Measurements from ENCODE around the gene SMAD3. TPM values are rescaled to one million over a fixed set of nuclear protein-coding genes. Genes with fewer than 3 reads are reported as not detected.
A peak's percentile ranks its signal among the peaks of the same experiment; 100 is the strongest.
"Not testable (repeated sequence)": the region's sequence is repeated elsewhere in the genome, so short reads cannot be mapped to it uniquely, and the experiment has no call there.

SMAD3 gene
- total RNA-seq, 2 donors from 2014 or later: 24.0 to 37.5 TPM

DNA sequence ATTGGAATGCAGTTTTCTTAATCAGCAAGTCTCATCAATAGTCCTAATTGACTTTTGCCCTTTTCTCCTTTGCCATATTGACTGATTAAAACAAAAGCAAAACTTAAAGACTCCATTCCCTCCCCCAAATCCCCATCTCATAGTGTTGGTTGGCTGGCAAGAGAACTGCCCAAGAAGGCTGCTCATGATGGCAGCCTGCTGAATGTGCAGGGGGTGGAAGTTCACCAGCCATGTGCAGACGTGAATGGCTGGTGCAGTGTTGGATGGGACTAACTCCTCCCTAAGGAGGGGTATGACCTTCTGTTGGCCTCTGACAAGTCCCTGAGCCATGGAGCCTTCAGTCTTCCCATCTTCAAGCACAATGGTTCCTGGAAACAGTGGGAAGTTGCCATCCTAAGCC is 7.0 kb downstream of the SMAD3 start:
- intact Hi-C loops (cut with DNase I): no loop called here
- ATAC-seq: no peak

DNA sequence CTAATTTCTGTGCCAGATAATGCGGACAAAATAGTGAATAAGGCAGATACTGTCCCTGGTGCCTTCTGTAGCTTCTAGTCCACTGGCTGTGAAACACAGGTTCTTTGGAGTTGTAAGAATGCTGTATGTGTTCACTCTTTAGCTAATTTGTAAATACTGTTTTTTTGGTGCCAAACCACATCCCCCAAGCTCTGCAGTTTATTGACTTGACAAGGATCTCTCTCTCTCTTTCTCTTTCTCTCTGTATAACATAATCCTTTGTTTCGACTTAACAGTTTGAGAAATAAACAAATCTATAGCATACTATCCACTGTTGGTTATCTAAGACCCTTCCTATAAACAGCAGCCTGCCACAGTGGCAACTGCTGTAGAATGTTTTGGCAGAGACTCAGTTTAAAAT is 7.6 kb downstream of the SMAD3 start:
- intact Hi-C loops (cut with DNase I): no loop called here
- ATAC-seq: no peak
- DNase-seq: no peak

More for the DNA sequence above, 7.0 kb downstream of the SMAD3 start:
- no peak for DNase-seq

DNA sequence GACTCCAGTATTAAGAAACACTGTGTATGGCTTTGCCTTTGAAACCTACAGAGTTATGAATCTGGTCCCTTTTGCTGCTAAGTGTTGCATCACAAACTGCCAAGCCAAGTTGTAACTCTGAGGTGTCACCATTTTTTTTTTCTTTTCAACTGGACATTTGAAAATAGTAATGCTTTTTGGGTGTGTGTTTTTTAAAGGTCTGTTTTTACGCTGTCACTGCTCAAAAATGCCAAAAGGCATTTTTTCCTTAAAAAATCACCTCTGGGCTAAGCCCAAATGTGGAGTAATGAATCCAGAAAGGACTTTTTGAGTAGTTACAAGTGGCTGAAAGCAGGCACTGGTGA is 9.5 kb downstream of the SMAD3 start:
- no peak for DNase-seq
- ATAC-seq: no peak
- intact Hi-C loops (cut with DNase I): no loop called here

GRCh38 chr15:67075555-67076135 is 10.2 kb downstream of the SMAD3 start:
- ATAC-seq; DNase-seq; intact Hi-C loops (cut with DNase I): not testable (repeated sequence)

- peak; percentile 61 for DNase-seq
- ATAC-seq: no peak
- intact Hi-C loops (cut with DNase I): no loop called here
Observed at GRCh38 chr15:67076147-67076843, 10.9 kb downstream of the SMAD3 start.

GRCh38 chr15:67077641-67078215 is 12.3 kb downstream of the SMAD3 start:
- intact Hi-C loops (cut with DNase I): no loop called here

DNA sequence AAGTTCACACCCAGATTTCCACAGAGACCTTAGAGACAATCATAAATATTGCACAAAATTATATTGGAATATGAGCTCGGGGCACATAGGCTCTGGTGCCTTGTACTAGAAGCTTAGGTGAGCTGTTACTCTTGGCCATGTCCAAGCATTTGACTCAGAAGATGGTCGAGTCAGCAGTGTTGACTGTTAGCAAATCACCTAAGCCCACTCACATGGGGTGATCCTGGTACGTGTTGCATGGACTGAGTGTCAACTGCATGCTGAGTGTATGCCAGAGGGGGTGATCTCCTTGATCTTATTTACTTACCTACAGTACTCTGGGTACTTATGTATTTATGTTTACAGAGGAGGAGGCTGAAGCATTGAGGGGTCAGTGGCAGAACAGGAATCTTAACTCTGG is 14.0 kb downstream of the SMAD3 start:
- intact Hi-C loops (cut with DNase I): no loop called here
- no peak for ATAC-seq
- no peak for DNase-seq

More at GRCh38 chr15:67077641-67078215, 12.3 kb downstream of the SMAD3 start:
- ATAC-seq (no peak), DNase-seq (no peak)

DNA sequence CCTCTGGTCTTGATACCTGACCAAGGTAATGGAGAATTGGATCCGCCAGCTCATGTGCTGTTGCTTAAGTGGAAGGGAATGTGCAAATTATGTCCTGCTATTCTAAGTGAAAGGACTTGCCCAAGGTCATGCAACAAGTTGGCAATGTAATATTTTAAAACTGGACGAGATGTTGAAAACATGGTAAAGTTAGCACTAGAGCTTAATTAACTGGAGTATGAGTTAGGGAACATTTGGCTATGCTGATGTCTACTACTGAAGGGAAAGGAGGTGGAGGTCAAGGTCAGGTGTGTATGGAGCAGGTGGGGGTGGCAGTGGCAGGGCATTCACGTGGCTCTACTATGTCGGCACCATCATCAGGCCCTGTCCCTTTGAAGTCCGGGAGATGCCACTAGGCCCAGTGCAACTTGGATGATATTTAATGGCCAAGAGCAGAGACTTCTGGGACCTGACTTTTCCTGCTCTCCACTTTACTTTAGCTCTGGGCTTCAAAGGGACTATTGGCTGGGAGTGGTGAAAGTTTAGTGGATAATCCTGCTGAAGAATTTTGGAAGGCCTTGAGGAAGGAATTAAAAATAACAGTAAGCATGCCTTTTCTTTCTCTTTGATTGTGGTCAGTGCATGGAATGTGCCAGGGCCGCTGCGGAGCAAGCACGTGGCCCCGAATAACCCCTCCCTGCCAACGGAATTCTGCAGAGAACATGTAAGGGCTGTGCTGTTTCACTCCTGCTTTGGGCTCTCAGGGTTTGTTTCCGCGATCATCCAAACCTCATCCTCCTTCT is 14.9 kb downstream of the SMAD3 start:
- intact Hi-C loops (cut with DNase I): no loop called here
- peak; percentile 56 for DNase-seq
- ATAC-seq: peak; percentile 82 to 89

GRCh38 chr15:67080900-67081431 is 15.6 kb downstream of the SMAD3 start:
- DNase-seq (peak; percentile 48), ATAC-seq (peak; percentile 51 to 57)
- intact Hi-C loops (cut with DNase I): no loop called here

DNA sequence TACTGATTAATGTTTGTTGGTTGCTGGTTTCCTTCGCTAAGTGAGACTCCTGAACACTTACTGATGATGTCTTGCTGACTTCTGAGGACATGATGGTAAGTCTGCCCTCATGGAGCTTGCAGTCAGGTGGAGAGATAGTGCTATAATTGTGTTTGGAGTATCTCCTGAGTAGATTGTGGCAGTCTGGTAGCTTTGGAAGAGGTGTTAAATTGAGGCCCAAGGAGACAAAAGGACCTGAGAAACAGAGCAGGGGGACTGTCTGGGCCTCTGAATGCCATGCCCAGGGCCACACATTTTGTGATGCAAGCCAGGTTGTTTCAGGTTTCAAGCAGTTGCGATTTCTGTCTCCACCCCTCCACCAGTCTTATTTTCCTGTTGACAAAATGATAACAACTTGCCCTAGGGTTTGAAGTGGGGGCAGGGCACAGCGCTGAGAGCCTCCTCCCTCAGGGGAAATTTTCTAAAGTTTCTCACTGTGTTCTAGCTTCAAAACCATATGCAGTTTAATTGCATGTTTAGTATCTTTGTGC is 16.7 kb downstream of the SMAD3 start:
- ATAC-seq: no peak
- intact Hi-C loops (cut with DNase I): no loop called here

GRCh38 chr15:67083135-67083762 is 17.8 kb downstream of the SMAD3 start:
- no peak for ATAC-seq
- intact Hi-C loops (cut with DNase I): no loop called here
- DNase-seq: no peak

More for the DNA sequence above, 16.7 kb downstream of the SMAD3 start:
- no peak for DNase-seq

DNA sequence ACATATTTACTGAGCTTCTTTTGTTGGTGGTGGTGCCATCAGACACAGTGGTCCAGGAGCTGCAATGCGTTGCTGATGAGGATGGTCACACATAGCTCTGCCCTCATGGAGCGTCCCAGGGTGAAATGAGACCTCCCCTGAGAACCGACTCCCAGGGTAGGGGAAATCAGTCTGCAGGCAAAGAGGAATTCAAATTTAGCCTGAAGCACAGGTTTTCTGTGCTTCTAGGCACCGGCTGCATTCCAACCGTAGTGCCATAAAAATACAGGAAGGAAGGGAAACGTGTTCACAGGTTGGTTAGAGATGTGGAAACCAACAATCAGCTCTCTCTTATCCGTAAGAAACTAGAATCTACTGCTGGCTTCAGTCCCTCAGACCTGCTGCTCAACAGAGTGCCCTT is 19.2 kb downstream of the SMAD3 start:
- intact Hi-C loops (cut with DNase I): no loop called here
- DNase-seq (no peak), ATAC-seq (no peak)

DNA sequence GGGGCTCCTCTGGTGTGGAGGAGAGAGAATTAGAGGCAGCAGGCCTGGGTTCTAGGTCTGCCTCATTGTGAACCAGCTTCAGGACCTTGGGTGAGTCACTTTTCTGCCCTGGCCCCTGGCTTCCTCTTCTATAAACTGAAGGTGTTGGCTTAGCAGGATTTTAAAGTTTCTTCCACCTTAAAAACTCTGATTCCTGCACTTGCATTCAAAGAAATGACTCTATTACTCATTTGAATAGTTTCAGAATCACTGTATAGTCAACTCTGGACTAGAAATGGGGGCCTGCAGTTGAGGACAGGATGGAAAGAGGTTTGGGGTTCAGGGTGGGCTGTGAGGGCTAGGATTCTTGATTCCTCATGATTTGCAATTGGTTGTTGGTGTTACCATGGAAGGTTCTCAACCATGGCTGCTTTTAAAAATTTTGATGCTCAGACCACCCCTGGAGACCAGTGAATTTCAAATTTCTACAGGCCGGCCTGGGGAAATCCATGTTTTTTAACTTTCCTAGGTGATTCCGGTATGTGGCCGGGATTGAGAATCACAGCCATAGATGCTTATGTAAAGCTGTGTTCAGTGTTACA is 19.9 kb downstream of the SMAD3 start:
- ATAC-seq: no peak
- intact Hi-C loops (cut with DNase I): no loop called here
- no peak for DNase-seq

GRCh38 chr15:67085818-67086636 is 20.6 kb downstream of the SMAD3 start:
- DNase-seq (no peak), ATAC-seq (peak; percentile 32 to 50)
- intact Hi-C loops (cut with DNase I): no loop called here

DNA sequence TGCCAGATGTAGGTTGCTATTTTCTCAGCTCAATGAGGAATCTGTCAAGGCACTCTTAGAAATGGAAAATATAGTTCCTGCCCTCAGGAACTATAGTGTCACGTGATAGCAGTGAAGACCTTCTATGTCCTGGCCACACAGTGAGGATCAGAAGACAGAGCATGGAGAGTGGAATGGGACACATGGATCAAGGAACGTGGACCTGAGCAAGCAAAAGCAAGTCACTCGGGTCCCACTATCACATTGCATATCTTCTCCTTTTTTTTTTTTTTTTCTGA is 21.2 kb downstream of the SMAD3 start:
- no peak for DNase-seq
- no peak for ATAC-seq
- intact Hi-C loops (cut with DNase I): no loop called here

DNA sequence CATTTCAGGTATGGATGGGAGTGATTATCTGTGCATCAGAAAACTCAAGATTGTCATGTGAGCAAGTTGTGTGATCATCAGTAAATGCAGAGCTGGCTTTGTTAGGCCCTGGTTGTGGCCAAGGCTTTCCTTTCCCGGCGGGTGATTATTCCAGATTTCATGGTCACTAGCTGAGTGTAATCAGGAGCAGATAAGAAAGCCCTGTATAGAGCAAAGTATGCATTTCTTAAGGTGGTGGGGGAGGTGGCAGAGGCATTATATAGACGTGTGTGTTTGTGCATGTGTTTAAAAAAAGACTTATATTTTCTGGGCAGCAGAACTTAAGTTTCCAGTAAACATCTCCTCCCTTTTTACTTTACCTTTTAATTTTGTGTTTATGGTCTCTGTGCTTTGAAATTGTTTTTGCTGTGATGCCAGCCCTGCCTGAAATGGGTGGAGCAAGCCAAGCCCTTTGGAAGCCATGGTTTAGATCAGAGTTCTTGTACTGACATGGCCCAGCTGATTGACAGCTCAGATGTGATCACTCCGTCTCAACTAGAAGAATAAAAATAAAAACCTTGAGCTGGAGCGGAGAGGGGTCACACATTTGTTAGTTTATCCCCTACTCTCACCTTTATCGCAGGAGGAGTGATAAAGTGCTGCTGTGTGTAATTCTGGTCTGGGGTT is 22.2 kb downstream of the SMAD3 start:
- ATAC-seq (no peak), DNase-seq (no peak)
- intact Hi-C loops (cut with DNase I): no loop called here
